CD4-positive, alpha-beta T cell treated with Interleukin-2 at 100 ng/mL for 4 hours (primary cell): ENCODE data around the gene RASIP1.
"Not testable (repeated sequence)": the region's sequence is repeated elsewhere in the genome, so short reads cannot be mapped to it uniquely, and the experiment has no call there.

Experiments used
- DNase-seq: peaks from one replicate; pipeline ENCODE4 v3.0.0-alpha.2; 2020; ENCODE audit warnings: low spot score

Gene RASIP1, protein sequence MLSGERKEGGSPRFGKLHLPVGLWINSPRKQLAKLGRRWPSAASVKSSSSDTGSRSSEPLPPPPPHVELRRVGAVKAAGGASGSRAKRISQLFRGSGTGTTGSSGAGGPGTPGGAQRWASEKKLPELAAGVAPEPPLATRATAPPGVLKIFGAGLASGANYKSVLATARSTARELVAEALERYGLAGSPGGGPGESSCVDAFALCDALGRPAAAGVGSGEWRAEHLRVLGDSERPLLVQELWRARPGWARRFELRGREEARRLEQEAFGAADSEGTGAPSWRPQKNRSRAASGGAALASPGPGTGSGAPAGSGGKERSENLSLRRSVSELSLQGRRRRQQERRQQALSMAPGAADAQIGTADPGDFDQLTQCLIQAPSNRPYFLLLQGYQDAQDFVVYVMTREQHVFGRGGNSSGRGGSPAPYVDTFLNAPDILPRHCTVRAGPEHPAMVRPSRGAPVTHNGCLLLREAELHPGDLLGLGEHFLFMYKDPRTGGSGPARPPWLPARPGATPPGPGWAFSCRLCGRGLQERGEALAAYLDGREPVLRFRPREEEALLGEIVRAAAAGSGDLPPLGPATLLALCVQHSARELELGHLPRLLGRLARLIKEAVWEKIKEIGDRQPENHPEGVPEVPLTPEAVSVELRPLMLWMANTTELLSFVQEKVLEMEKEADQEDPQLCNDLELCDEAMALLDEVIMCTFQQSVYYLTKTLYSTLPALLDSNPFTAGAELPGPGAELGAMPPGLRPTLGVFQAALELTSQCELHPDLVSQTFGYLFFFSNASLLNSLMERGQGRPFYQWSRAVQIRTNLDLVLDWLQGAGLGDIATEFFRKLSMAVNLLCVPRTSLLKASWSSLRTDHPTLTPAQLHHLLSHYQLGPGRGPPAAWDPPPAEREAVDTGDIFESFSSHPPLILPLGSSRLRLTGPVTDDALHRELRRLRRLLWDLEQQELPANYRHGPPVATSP

DNA sequence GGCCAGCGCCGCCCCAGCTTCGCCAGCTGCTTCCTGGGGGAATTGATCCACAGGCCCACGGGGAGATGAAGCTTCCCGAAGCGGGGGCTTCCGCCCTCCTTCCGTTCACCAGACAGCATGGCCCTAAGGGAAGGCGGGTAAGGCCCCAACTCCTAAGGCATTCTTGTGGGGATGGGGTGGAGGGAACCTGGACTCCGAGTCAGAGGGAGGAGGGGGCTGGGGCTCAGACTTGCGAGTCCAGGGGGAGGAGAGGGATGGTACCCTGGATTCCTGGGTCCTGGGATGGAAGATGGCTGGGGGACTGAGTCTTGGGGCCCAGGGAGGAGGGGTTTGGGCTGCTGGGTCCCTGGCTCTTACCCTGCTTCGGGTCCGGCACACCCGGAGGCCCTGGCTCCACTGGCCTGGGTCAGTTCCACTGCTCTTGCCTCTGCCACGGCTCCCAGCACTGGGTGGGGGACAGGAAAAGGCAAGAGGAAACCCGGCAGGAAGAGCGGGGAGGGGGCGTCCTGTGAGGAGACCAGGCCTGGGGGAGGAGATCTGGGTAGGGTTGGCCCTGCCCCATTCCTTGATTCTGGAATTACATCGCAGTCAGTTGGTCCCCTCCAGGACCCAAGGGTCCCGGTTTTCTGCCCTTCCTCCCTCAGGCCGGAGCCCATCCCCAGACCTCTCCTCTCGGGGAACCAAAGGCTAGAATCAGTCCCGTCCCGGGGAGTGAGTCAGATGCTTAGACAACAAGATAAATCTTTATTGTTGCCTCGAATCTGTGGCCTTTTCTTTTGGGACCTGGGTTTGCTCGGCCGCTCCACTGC is at the start of gene RASIP1:
Gene RASIP1, minus strand, starts transcription at position 447 of the 809 bp plus-strand sequence. Its CDS starts 328 bp downstream, at position 119.
- no peak for DNase-seq

DNA sequence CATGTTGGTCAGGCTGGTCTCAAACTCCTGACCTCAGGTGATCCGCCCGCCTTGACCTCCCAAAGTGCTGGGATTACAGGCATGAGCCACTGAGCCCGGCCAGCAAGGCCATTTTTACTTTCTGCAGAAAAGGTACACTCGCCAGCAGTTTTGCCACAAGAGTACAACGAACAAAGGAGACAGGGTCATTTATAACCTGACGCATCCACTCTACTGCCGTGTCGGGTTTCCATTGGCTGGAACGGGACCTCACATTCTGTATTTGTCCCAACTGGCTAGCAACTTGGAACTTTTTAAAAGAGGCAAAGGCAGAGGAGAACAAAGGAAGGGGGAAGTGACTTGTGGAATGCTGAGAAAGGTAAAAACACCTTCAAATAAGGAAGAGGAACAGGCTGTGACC is 46.9 kb upstream of the RASIP1 start:
- DNase-seq = not testable (repeated sequence)

DNA sequence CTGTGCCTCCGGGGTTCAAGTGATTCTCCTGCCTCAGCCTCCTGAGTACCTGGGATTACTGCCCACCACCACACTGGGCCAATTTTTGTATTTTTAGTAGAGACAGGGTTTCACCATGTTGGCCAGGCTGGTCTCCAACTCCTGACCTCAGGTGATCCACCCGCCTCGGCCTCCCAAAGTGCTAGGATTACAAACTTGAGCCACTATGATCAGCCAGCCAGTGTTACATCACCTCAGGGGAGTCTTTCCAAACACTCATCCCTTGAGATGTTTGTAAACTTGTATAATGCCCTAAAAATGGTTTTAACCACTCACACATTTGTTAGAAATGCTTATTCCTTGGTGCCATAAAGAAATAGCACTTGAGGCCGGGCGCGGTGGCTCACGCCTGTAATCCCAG is 46.0 kb upstream of the RASIP1 start:
- DNase-seq = not testable (repeated sequence)

DNA sequence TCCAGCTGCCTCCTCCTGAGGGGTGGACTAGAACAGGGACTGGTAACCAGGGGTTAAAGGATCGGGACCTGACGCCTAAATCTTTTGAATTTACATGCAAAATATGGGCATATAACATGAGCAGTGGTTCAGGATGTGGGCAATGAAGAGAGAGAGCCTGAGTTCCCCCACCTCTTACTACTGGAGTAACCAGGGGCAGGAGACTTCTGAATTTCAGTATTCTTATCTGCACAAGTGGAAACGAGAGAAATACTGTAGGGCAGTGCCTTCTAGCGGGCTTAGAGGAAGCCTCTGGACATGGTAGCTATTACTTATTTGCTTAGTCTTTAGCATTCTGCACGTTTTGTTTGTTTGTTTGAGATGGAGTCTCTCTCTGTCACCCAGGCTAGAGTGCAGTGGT is 44.1 kb upstream of the RASIP1 start:
- DNase-seq = no peak

DNA sequence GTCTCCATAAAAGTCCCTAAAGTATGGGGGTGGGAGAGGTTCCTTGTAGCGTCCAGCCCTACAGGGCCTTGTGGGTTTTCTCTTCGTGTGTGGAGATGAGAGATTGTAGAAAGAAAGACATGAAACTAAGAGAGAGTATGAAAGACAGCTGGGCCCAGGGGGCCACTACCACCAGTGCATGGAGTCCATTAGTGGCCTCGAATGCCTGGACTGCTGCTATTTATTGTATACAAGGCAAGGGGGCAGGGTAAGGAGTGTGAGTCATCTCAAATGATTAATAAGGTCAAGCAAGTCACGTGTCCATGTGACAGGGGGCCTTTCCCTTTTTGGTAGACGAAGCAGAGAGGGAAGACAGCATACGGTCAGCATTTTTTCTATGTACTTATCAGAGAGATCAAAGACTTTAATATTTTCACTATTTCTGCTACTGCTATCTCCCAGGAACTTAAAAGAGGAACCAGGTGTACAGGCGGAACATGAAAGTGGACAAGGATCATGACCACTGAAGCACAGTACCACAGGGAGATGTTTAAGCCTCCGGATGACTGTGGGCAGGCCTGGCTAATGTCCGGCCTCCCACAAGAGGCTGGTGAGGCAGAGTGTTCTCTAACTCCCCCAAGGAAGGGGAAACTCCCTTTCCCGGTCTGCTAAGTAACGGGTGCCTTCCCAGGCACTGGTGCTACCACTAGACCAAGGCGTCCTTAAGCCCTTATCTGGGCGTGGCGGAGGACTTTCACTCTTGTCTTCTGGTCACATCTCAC is 40.4 kb upstream of the RASIP1 start:
- peak; percentile 6 for DNase-seq

DNA sequence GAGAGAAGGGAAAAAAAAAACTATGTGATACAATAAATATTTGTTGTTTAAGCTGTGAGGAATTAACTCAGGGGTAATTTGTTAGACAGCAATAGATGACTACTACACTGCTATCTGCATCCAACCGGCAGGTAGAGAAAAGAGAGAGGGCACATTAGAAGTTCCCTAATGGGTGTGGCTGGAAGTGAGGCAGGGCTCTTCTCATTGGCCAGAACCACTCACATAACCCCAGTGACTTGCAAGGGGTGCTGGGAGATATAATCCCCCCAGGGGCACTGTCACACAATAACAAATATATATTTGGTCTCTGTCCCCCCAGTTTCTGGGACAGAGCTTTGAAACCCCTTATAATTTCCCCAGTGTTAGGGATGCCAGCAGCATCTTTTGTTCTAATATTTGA is 39.2 kb upstream of the RASIP1 start:
- no peak for DNase-seq

DNA sequence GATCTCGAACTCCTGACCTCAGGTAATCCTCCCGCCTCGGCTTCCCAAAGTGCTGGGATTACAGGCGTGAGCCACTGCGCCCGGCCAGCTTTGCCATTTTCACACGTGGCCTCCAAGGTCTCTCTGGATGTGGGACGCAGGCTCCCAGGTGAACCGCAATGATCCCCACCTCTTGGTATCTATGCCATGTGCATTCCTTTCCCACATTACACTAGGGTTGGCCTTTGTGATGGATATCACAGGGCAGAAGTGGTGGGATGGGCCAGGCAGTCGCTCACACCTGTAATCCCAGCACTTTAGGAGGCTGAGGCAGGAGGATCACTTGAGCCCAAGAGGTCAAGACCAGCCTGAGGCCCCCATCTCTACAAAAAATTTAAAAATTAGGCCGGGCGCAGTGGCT is 37.3 kb upstream of the RASIP1 start:
- no peak for DNase-seq

DNA sequence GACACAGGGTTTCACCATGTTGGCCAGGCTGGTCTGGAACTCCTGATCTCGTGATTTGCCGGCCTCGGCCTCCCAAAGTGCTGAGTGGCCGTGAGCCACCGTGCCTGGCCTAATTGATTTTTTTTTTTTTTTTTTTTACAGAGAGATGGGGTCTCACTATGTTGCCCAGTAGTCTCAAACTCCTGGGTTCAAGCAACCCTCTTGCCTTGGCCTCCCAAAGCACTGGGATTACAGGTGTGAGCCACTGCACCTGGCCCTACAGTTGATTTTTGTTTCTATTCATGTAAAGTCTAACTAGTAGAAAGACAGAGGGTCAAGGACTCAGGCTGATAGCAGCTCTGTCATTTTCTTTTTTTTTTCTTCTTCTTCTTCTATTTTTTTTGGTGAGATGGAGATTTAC is 36.7 kb upstream of the RASIP1 start:
- DNase-seq = no peak

DNA sequence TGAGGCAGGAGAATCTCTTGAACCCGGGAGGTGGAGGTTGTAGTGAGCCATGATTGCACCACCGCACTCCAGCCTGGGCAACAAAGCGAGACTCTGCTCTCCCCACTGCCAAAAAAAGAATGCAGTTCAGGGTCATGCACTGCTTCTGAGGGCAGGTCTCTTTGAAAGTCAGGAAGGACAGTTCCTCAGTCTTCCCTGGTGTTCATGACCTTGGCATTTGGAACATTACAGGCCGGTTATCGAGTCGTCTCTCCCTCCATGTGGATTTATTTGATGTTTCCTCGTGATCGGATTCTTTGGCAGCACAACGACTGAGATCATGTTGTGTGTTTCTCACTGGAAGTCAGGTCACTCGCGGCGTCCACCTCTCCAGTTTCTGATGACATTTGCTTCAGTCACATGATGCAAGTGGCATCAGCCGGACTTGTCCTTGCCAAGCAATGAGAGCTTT is 32.1 kb upstream of the RASIP1 start:
- no peak for DNase-seq

DNA sequence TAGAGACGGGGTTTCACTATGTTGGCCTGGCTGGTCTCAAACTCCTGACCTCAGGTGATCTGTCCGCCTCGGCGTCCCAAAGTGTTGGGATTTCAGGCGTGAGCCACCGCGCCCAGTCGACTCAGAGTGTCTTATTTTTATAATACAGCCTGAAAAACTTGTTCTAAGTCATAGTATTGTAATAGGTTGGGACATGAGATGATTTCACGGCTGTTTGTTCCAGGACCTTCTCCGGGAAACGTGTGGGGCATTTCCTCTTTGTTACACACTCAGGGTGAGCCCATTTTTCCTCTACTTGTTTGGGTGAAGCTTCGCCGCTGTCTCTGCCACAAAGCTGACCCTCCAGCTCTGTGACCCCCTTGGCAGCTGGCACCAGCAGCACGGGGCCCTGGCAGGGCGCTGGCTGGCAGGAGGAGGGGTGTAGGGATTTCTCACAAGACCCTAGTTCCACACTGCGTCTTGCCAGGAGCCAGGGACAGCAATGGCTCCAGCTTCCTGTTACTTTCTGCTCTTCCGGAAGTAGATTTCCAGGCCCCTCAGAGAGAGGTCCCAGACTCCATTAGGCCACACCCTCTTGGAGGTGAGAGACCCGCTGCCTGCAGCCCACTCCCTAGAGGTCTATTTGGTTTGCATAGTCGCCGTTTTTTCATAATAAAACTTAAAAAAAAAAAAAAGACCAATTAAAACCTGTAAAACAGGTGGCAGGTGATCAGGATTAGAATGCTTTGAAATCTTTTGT is 30.5 kb upstream of the RASIP1 start:
- no peak for DNase-seq

DNA sequence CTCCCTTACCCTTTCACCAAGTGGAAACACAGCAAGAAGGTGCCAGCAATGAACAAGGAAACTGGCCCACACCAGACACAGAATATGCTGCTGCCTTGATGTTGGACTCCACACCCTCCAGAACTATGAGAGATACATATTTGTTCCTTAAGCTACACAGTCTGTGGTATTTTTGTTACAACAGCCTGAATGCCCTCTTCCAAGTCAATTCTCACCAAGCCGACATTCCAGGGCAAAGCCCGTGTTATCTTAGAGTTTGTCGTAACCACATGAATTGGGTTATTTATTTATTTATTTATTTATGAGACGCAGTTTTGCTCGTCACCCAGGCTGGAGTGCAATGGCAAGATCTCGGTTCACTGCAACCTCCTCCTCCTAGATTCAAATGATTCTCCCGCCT is 29.9 kb upstream of the RASIP1 start:
- no peak for DNase-seq

DNA sequence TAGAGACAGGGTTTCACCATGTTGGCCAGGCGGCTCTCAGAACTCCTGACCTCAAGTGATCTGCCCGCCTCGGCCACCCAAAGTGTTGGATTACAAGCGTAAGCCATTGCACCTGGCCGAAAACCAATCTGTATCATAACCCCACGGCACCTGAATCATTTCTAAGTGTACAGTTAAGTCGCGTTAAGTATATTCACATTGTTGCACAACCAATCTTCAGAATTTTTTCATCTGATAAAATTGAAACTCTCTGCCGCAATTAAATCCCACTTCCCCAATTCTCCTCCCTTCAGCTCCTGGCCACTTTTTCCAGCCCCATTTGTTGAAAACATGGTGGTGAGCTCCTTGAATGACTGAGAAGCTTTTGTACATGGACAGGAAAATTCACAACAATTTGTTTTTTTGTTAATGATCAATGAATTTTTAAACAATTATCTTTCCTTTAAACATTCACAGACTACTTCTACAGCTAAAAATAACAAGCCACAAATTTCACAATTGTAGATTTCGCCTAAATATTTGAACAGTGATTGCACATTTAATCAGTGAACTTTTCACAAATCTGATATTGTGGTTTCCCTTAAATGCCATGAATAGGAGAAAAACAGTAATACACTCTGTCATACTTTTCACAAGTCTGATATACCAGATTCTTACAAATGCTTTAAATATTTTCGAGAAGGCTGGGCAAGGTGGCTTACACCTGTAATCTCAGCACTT is 28.7 kb upstream of the RASIP1 start:
- DNase-seq = no peak

DNA sequence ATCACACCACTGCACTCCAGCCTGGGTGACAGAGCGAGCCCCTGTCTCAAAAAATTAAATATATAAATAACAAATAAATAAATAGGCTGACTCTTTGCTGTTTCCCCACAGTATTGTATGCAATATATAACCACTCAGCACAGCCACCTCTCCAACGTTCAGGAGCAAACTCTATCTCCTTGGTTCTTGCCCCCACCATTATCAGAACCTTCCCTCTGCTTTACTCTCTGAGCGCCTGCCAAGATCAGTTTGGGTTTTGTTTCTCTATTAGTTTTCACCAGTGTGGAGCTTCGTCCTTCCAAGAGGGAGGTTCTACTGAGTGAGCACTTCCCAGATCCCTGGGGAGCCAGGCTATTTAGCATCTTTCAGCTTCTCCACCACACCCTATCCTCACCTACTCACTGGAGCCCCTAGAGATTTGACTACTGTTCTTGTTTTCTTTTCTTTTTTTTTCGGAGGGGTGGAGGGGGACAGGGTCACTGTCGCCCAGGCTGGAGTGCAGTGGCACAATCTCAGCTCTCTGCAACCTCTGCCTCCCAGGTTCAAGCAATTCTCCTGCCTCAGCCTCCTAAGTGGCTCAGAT is 27.9 kb upstream of the RASIP1 start:
- not testable (repeated sequence) for DNase-seq

DNA sequence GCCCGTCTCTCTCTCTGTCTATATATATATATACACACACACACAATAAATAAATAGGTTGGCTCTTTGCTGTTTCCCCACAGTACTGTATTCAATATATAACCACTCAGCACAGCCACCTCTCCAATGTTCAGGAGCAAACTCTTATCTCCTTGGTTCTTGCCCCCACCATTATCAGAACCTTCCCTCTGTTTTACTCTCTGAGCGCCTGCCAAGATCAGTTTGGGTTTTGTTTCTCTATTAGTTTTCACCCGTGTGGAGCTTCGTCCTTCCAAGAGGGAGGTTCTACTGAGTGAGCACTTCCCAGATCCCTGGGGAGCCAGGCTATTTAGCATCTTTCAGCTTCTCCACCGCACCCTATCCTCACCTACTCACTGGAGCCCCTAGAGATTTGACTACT is 25.4 kb upstream of the RASIP1 start:
- DNase-seq = not testable (repeated sequence)

DNA sequence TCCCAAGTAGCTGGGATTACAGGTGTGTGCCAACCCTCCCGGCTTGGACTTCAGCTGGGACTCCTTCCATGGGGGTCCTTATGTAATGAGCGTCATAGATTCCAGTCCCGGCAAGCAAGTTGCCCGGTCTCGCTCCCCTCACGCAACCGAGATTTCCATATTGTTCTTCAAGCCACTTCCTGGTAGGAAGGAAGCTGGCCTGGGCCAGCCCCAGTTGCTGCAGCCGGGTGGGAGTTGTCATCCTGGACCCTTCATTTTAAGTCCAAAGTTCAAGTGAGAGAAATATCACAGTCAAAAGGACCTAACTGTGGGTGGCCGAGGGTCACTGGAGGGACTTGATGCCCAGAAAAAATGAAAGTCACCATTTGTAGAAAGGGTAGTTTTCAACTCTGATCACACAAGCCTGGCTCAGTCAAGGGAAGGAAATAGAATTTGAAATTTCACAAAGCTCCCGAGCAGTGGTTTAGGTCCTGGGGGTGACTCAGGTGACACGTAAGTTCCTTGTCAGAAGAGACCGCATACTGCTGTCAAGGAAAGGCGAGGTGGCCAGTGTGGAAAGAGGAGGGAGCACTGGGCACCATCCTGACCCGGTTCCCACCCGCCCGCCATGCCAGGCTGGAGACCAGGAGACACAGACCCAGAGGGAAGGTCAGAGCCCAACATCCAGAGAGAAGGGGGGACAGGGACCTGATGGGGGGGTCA is 20.2 kb upstream of the RASIP1 start:
- DNase-seq = no peak

DNA sequence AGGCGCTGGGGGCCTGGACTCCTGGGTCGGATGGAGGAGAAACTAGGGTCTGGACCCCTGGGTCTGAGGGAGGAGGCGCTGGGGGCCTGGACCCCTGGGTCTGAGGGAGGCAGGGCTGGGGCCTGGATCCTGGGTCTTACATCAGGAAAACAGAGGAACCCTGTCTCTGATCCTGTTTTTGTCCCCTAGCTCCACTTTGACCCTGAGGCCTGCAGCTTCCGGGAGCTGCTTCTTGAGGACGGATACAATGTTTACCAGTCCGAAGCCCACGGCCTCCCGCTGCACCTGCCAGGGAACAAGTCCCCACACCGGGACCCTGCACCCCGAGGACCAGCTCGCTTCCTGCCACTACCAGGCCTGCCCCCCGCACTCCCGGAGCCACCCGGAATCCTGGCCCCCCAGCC is 17.3 kb upstream of the RASIP1 start:
- DNase-seq = no peak

DNA sequence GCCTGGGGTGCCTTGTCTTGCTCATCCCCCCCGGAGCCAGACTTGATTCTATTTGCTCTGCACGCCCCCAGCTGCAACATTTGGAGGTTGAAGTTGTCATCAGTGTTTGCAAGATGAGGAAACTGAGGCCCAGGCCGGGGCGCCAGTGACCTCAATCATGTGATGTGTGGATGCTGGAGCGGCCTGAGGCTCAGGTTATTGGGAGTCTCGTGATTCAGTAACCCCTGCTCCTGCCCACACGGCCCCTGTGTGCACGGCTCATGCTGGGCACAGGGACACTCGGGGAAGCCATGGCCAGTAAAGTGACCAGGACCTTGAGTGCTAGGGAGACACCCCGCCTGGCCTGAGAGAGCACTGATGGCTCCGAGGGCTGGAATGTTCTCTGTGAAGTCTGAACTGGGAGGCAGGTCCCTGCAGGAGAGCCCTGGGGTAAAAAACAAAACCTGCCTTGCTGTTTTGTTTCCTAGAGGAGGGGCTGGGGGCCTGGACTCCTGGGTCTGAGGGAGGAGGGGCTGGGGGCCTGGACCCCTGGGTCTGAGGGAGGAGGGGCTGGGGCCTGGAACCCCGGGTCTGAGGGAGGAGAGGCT is 16.8 kb upstream of the RASIP1 start:
- DNase-seq = no peak

DNA sequence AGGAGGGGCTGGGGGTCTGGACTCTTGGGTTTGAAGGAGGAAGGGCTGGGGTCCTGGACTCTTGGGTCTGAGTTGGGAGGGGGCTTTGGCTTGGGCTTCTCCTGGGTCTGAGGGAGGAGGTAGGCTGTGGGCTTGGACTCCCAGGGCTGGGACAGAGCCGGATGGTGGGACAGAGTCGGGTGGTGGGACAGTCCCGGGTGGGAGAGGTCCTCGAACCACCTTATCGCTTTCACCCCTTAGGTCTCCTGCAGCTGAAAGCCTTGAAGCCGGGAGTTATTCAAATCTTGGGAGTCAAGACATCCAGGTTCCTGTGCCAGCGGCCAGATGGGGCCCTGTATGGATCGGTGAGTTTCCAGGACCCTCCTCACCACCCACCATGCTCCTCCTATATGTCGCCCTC is 16.3 kb upstream of the RASIP1 start:
- DNase-seq = no peak

DNA sequence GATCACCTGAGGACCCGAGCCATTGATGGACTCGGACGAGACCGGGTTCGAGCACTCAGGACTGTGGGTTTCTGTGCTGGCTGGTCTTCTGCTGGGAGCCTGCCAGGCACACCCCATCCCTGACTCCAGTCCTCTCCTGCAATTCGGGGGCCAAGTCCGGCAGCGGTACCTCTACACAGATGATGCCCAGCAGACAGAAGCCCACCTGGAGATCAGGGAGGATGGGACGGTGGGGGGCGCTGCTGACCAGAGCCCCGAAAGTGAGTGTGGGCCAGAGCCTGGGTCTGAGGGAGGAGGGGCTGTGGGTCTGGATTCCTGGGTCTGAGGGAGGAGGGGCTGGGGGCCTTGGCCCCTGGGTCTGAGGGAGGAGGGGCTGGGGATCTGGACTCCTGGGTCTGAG is 15.8 kb upstream of the RASIP1 start:
- DNase-seq = no peak
